Loucy (cell line): Measurements from ENCODE around the gene IFT27.

Experiments
- H2AFZ ChIP-seq: fragments of 200-600 bp; sonication (generic); 2 replicates; pipeline ENCODE4 v1.6.0; 2016; ENCODE audit warnings: antibody characterized with exemption, mild to moderate bottlenecking, low read length, moderate library complexity
- H3F3A ChIP-seq: fragments of 200-600 bp; 2 replicates; pipeline ENCODE4 v1.6.0; 2016; ENCODE audit warnings: antibody characterized with exemption, low read depth, mild to moderate bottlenecking
- H3K27me3 ChIP-seq: fragments of 200-600 bp; sonication (generic); 2 replicates; pipeline ENCODE4 v1.6.1; 2014; ENCODE audit warnings: low read length, mild to moderate bottlenecking; ENCODE audit not compliant: insufficient read depth, poor library complexity, severe bottlenecking
- H3K36me3 ChIP-seq: fragments of 200-600 bp; sonication (generic); 2 replicates; pipeline ENCODE4 v1.6.1; 2016; ENCODE audit warnings: low read length; ENCODE audit not compliant: insufficient read depth
- H3K4me1 ChIP-seq: fragments of 200-600 bp; sonication (generic); 2 replicates; pipeline ENCODE4 v1.5.1; 2014; ENCODE audit warnings: low read length, mild to moderate bottlenecking; ENCODE audit not compliant: insufficient read depth, poor library complexity, severe bottlenecking
- H3K4me2 ChIP-seq: fragments of 200-600 bp; sonication (generic); 2 replicates; pipeline ENCODE4 v1.6.0; 2014; ENCODE audit warnings: antibody characterized with exemption, low read length, low read depth, mild to moderate bottlenecking; ENCODE audit not compliant: poor library complexity, severe bottlenecking
- H3K4me3 ChIP-seq: fragments of 200-600 bp; sonication (generic); 2 replicates; pipeline ENCODE4 v1.5.1; 2014; ENCODE audit warnings: low read length, mild to moderate bottlenecking, mixed read lengths; ENCODE audit not compliant: poor library complexity, severe bottlenecking
- H3K79me2 ChIP-seq: fragments of 200-600 bp; sonication (generic); 2 replicates; pipeline ENCODE4 v1.6.1; 2014; ENCODE audit warnings: low read length; ENCODE audit not compliant: insufficient read depth
- H3K9ac ChIP-seq: fragments of 200-600 bp; sonication (generic); 2 replicates; pipeline ENCODE4 v1.6.0; 2014; ENCODE audit warnings: mild to moderate bottlenecking, low read depth, low read length, moderate library complexity; ENCODE audit not compliant: poor library complexity, severe bottlenecking
- H3K9me2 ChIP-seq: fragments of 200-600 bp; sonication (generic); replicated peaks from 2 replicates; pipeline ENCODE4 v1.6.1; 2016; ENCODE audit warnings: low read depth, low read length, mixed read lengths
- H3K9me3 ChIP-seq: fragments of 200-600 bp; sonication (generic); 2 replicates; pipeline ENCODE4 v1.6.1; 2014; ENCODE audit warnings: mild to moderate bottlenecking, antibody characterized with exemption, low read length, low read depth; ENCODE audit not compliant: insufficient read depth
- H4K20me1 ChIP-seq: fragments of 200-600 bp; sonication (generic); 2 replicates; pipeline ENCODE4 v1.6.0; 2014; ENCODE audit warnings: antibody characterized with exemption, low read length, mild to moderate bottlenecking; ENCODE audit not compliant: insufficient read depth, poor library complexity, severe bottlenecking
- CTCF ChIP-seq: fragments of 200-600 bp; sonication (generic); conservative IDR thresholded peaks from 2 replicates; pipeline ENCODE4 v1.5.1; 2014; ENCODE audit warnings: mild to moderate bottlenecking, antibody characterized with exemption, low read length
- EZH2phosphoT487 ChIP-seq: fragments of 200-600 bp; IDR thresholded peaks from 2 replicates; pipeline ENCODE4 v1.6.1; 2018; ENCODE audit warnings: antibody characterized with exemption, mild to moderate bottlenecking, moderate library complexity, borderline replicate concordance

The IFT27 gene

GRCh38 chr22:36764060-36764459 lies 11.9 kb downstream of the IFT27 start:
- H3K9me2 ChIP-seq, result no peaks in the 10 kb centered on the region
- H4K20me1 ChIP-seq, result no peaks in the 10 kb centered on the region
- no peak overlapping the region for H3K4me3 ChIP-seq
- no peaks in the 10 kb centered on the region for H3K9me3 ChIP-seq
- H3K4me1 ChIP-seq, result no peaks in the 10 kb centered on the region
- H3K79me2 ChIP-seq, result no peaks in the 10 kb centered on the region
- H3K36me3 ChIP-seq, result no peaks in the 10 kb centered on the region
- H3K9ac ChIP-seq, result no peak overlapping the region
- no peak for TF ChIP-seq EZH2phosphoT487
- no peak for TF ChIP-seq CTCF
- no peak overlapping the region for H3K4me2 ChIP-seq
- H2AFZ ChIP-seq, result no peak overlapping the region
- H3F3A ChIP-seq, result no peaks in the 10 kb centered on the region
- H3K27me3 ChIP-seq, result no peaks in the 10 kb centered on the region

- Histone ChIP-seq H3K4me1 (no peaks in the 10 kb centered on the region), H3K4me2 (no peak overlapping the region), H3K9me3 (no peaks in the 10 kb centered on the region), H3K79me2 (no peaks in the 10 kb centered on the region), H3F3A (no peaks in the 10 kb centered on the region), H2AFZ (no peak overlapping the region), H3K9me2 (no peaks in the 10 kb centered on the region), H3K27me3 (no peaks in the 10 kb centered on the region), H4K20me1 (no peaks in the 10 kb centered on the region), H3K4me3 (no peak overlapping the region), H3K9ac (no peak overlapping the region), H3K36me3 (no peaks in the 10 kb centered on the region)
- TF ChIP-seq EZH2phosphoT487, result no peak
- TF ChIP-seq CTCF, result no peak
Observed at GRCh38 chr22:36763576-36763975, 12.3 kb downstream of the IFT27 start.

GRCh38 chr22:36762687-36763260 lies 13.1 kb downstream of the IFT27 start:
- Histone ChIP-seq H3K4me2 (no peak overlapping the region), H3K4me1 (no peaks in the 10 kb centered on the region), H3K9me2 (no peaks in the 10 kb centered on the region), H3F3A (no peaks in the 10 kb centered on the region), H3K9me3 (no peaks in the 10 kb centered on the region), H3K36me3 (no peaks in the 10 kb centered on the region), H3K9ac (no peak overlapping the region), H2AFZ (no peak overlapping the region), H3K79me2 (no peaks in the 10 kb centered on the region), H4K20me1 (no peaks in the 10 kb centered on the region), H3K4me3 (no peak overlapping the region), H3K27me3 (no peaks in the 10 kb centered on the region)
- TF ChIP-seq EZH2phosphoT487, result no peak
- TF ChIP-seq CTCF, result no peak
